HG03139 (cell line): ENCODE results near the gene METRNL.
A peak's percentile ranks its signal among the peaks of the same experiment; 100 is the strongest.
"Not testable (repeated sequence)": the region's sequence is repeated elsewhere in the genome, so short reads cannot be mapped to it uniquely, and the experiment has no call there.

ENCODE experiments used
- ATAC-seq: cut with Tn5 transposase; IDR thresholded peaks from one replicate; pipeline ENCODE4 v1.9.1; 2021; ENCODE audit not compliant: unreplicated experiment

The METRNL gene

GRCh38 chr17:83118071-83118841 lies 38.8 kb downstream of the METRNL start:
- no peak for ATAC-seq

- peak; percentile 92 for ATAC-seq
Observed at GRCh38 chr17:83119987-83120864, 40.8 kb downstream of the METRNL start.

GRCh38 chr17:83121473-83121872 lies 42.1 kb downstream of the METRNL start:
- not testable (repeated sequence) for ATAC-seq

GRCh38 chr17:83121921-83122820 lies 42.8 kb downstream of the METRNL start:
- ATAC-seq = no peak

GRCh38 chr17:83122834-83123233 lies 43.4 kb downstream of the METRNL start:
- no peak for ATAC-seq

GRCh38 chr17:83123896-83124801 lies 44.7 kb downstream of the METRNL start:
- no peak for ATAC-seq

- ATAC-seq = no peak
Observed at GRCh38 chr17:83124871-83125514, 45.6 kb downstream of the METRNL start.

- ATAC-seq = no peak
Observed at GRCh38 chr17:83125515-83126274, 46.3 kb downstream of the METRNL start.

GRCh38 chr17:83126275-83126811 lies 46.9 kb downstream of the METRNL start:
- ATAC-seq = no peak

- no peak for ATAC-seq
Observed at GRCh38 chr17:83127431-83128160, 48.2 kb downstream of the METRNL start.

- no peak for ATAC-seq
Observed at GRCh38 chr17:83128306-83129240, 49.2 kb downstream of the METRNL start.

- ATAC-seq = no peak
Observed at GRCh38 chr17:83129676-83130075, 50.3 kb downstream of the METRNL start.

GRCh38 chr17:83131401-83132011 lies 52.1 kb downstream of the METRNL start:
- ATAC-seq = no peak

- no peak for ATAC-seq
Observed at GRCh38 chr17:83132251-83133081, 53.1 kb downstream of the METRNL start.

GRCh38 chr17:83133302-83134121 lies 54.1 kb downstream of the METRNL start:
- ATAC-seq = no peak
